ENCODE results near the gene TAAR6. TPM values are rescaled to one million over a fixed set of nuclear protein-coding genes. Genes with fewer than 3 reads are reported as not detected.
"Not testable (repeated sequence)": the region's sequence is repeated elsewhere in the genome, so short reads cannot be mapped to it uniquely, and the experiment has no call there.

Gene TAAR6
- total and polyA plus RNA-seq, 4 donors = not detected

DNA sequence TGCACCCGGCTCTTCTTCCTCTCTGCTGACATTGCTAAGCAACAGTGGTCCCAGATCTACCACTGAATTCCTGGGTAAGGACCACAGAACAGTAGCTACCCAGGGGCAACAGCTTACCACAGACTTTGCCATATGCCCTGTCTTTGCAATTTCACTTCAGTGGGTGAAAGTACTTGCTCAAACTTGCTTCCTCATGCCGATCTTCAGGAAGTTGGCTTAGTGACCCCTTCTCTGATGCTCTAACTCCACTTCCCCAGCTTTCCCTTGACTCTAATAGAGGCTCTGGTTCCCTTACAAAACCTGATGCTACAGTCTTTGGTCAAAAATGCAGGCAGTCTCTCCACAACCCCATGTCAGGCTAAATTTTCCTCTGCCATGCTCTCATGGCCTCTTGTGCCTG is 22.7 kb downstream of the TAAR6 start:
- Histone ChIP-seq H3K36me3 (ENCODE audit: control insufficient read depth in 4 of 4, insufficient read depth in 4 of 4, low read length in 4 of 4) (no peaks in the 10 kb centered on the region), H3K27ac (ENCODE audit: low read depth in 1 of 2, low read length in 1 of 2) (no peak overlapping the region), H3K4me3 (no peak overlapping the region), H3K4me1 (ENCODE audit: control insufficient read depth in 5 of 5, insufficient read depth in 5 of 5, low read length in 5 of 5) (no peaks in the 10 kb centered on the region), H3K9ac (ENCODE audit: insufficient read depth in 1 of 2, low read length in 2 of 2) (no peak overlapping the region), H3K27me3 (ENCODE audit: control insufficient read depth in 3 of 3, insufficient read depth in 3 of 3, low read length in 2 of 3) (no peaks in the 10 kb centered on the region), H3K9me3 (ENCODE audit: control insufficient read depth in 4 of 4, insufficient read depth in 3 of 4, low read length in 3 of 4) (no peaks in the 10 kb centered on the region)
- TF ChIP-seq, protein P1, sequence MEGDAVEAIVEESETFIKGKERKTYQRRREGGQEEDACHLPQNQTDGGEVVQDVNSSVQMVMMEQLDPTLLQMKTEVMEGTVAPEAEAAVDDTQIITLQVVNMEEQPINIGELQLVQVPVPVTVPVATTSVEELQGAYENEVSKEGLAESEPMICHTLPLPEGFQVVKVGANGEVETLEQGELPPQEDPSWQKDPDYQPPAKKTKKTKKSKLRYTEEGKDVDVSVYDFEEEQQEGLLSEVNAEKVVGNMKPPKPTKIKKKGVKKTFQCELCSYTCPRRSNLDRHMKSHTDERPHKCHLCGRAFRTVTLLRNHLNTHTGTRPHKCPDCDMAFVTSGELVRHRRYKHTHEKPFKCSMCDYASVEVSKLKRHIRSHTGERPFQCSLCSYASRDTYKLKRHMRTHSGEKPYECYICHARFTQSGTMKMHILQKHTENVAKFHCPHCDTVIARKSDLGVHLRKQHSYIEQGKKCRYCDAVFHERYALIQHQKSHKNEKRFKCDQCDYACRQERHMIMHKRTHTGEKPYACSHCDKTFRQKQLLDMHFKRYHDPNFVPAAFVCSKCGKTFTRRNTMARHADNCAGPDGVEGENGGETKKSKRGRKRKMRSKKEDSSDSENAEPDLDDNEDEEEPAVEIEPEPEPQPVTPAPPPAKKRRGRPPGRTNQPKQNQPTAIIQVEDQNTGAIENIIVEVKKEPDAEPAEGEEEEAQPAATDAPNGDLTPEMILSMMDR (IDR thresholded peaks at IDR 0.05; ENCODE audit: control extremely low read depth, extremely low read depth) = no peak
- ATAC-seq (ENCODE audit: insufficient read depth, low FRiP score) (no peak), DNase-seq (no peak)
- 32 to 55% methylated on average over 2 of the region's 2 CpGs for WGBS, 2 donors

DNA sequence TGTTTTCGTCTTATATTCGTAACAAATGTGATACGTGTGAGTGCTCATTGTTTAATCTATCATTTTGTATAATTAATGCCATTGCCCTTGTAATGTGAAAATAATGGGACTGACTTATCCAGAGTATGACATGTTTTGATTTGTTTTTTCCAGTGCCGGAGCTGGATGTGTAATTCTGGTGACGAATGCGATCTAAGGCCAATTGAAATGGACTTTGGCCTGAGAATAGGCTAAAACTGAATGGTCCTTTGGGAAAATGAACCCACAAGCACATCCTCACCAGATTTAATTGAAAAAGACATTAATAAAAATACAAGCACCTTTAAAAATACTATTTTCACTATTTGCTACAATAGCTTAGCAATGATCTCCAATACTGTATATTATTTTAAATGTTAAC is 26.1 kb downstream of the TAAR6 start:
- Histone ChIP-seq H3K9me3 (ENCODE audit: control insufficient read depth in 4 of 4, insufficient read depth in 3 of 4, low read length in 3 of 4) (no peaks in the 10 kb centered on the region), H3K4me3 (no peak overlapping the region), H3K36me3 (ENCODE audit: control insufficient read depth in 4 of 4, insufficient read depth in 4 of 4, low read length in 4 of 4) (no peaks in the 10 kb centered on the region), H3K27ac (ENCODE audit: low read depth in 1 of 2, low read length in 1 of 2) (no peak overlapping the region), H3K27me3 (ENCODE audit: control insufficient read depth in 3 of 3, insufficient read depth in 3 of 3, low read length in 2 of 3) (no peaks in the 10 kb centered on the region), H3K9ac (ENCODE audit: insufficient read depth in 1 of 2, low read length in 2 of 2) (no peak overlapping the region), H3K4me1 (ENCODE audit: control insufficient read depth in 5 of 5, insufficient read depth in 5 of 5, low read length in 5 of 5) (no peaks in the 10 kb centered on the region)
- ATAC-seq (ENCODE audit: insufficient read depth, low FRiP score) (no peak), DNase-seq (no peak)
- TF ChIP-seq, protein P1 (IDR thresholded peaks at IDR 0.05; ENCODE audit: control extremely low read depth, extremely low read depth) = no peak
- 87 to 91% methylated on average over 6 of the region's 6 CpGs for WGBS, 2 donors

DNA sequence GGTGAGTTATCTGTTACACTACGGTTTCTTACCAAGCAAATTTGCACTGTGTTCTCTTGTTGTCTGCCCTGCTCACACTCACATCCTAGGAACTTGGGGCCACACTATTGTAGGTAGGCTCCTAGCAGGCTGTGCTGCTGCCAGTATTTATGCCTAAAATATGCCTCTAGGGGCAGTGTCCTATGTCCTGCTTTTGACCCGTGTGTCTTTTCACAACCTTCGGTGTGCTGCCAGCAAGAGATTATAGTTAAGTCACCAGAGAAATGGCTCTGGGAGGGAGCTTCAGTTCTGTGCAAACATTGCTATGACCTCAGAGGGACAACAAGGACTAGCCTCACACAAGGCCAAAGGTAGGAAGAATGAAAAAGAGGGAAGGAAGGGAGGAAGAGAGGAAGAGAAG is 28.4 kb downstream of the TAAR6 start:
- no peak for ATAC-seq (ENCODE audit: insufficient read depth, low FRiP score)
- TF ChIP-seq, protein P1 (IDR thresholded peaks at IDR 0.05; ENCODE audit: control extremely low read depth, extremely low read depth) = no peak
- Histone ChIP-seq H3K9me3 (ENCODE audit: control insufficient read depth in 4 of 4, insufficient read depth in 3 of 4, low read length in 3 of 4) (peaks cover 0 to 3% (median 0%) of the 10 kb centered on the region in 4 donors), H3K9ac (ENCODE audit: insufficient read depth in 1 of 2, low read length in 2 of 2) (no peak overlapping the region), H3K27ac (ENCODE audit: low read depth in 1 of 2, low read length in 1 of 2) (no peak overlapping the region), H3K4me1 (ENCODE audit: control insufficient read depth in 5 of 5, insufficient read depth in 5 of 5, low read length in 5 of 5) (no peaks in the 10 kb centered on the region), H3K36me3 (ENCODE audit: control insufficient read depth in 4 of 4, insufficient read depth in 4 of 4, low read length in 4 of 4) (no peaks in the 10 kb centered on the region), H3K27me3 (ENCODE audit: control insufficient read depth in 3 of 3, insufficient read depth in 3 of 3, low read length in 2 of 3) (no peaks in the 10 kb centered on the region), H3K4me3 (no peak overlapping the region)
- WGBS, 2 donors = 51 to 55% methylated on average over 3 of the region's 3 CpGs
- no peak for DNase-seq

DNA sequence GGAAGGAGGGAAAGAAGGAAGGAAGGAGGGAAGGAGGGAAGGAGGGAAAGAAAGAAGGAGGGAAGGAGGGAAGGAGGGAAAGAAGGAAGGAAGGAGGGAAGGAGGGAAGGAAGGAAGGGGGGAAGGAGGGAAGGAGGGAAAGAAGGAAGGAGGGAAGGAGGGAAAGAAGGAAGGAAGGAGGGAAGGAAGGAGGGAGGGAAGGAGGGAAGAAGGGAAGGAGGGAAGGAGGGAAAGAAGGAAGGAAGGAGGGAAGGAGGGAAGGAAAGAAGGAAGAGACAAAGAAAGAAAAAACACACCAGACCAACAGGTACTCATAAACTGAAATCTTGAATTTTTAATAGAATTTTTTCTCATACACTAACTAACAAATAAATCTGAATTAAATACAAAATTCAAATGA is 30.8 kb downstream of the TAAR6 start:
- not testable (repeated sequence) for H3K9ac ChIP-seq (ENCODE audit: insufficient read depth in 1 of 2, low read length in 2 of 2); H3K36me3 ChIP-seq (ENCODE audit: control insufficient read depth in 4 of 4, insufficient read depth in 4 of 4, low read length in 4 of 4); H3K27me3 ChIP-seq (ENCODE audit: control insufficient read depth in 3 of 3, insufficient read depth in 3 of 3, low read length in 2 of 3); H3K4me1 ChIP-seq (ENCODE audit: control insufficient read depth in 5 of 5, insufficient read depth in 5 of 5, low read length in 5 of 5); H3K4me3 ChIP-seq; ATAC-seq (ENCODE audit: insufficient read depth, low FRiP score); DNase-seq; H3K27ac ChIP-seq (ENCODE audit: low read depth in 1 of 2, low read length in 1 of 2); H3K9me3 ChIP-seq (ENCODE audit: control insufficient read depth in 4 of 4, insufficient read depth in 3 of 4, low read length in 3 of 4)

Data from lung (tissue), 12 donors.